ENCODE results near the gene SHANK2. TPM values are rescaled to one million over a fixed set of nuclear protein-coding genes. Genes with fewer than 3 reads are reported as not detected.

Gene SHANK2
- total and polyA plus RNA-seq, 10 of the 15 experiments (the other 5 are each of a cell fraction or from before 2014, with no cell fraction given), result 0.01 to 0.31 (median 0.10) TPM; not detected in 5

DNA sequence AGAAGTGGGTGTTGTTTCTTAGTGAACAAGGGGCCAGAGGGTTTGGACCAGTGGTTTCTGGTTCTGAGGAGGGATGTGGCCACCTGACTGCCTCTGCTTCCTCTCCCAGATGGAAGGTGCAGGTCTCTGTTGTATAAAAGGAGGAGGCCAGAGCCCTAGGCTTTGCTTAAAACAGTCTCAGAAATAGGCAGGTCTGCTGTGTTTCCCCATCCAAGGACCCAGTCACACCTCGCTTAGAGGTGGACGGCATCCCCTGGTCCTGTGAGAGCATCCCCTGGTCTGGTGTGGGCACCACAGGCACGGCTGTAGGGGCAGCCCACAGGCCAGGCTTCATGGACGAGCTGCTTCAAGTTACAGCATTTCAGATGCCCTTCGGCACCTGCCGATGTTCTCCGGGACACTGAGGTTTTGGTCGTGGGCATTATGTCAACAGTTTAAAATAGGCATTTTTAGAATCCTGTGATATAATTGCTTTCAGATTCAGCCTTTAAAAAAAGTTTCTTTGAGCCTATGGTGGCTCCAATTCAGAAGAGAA is 45.7 kb upstream of the SHANK2 start:
- ATAC-seq (no peak), FAIRE-seq (no peak), DNase-seq (ENCODE audit: low read depth, low spot score) (no peak)
- ChIA-PET SMC1A (ENCODE audit: uncharacterized antibody, unreplicated experiment) (no interaction called here), POLR2A (no interaction called here), RAD21 (ENCODE audit: unreplicated experiment) (no interaction called here), CTCF (no interaction called here)
- H3K27me3 ChIP-seq (replicated peaks in 1 of 2; ENCODE audit: control insufficient read depth in 2 of 2, insufficient read depth in 2 of 2, low read length in 1 of 2), result peaks cover 4 to 5% of the 10 kb centered on the region in 2 experiments; a peak in 1 of 4 replicates
- H4K20me1 ChIP-seq (ENCODE audit: control insufficient read depth, insufficient read depth), result no peaks in the 10 kb centered on the region
- TF ChIP-seq ZNF274 (IDR thresholded peaks at IDR 0.05; ENCODE audit: insufficient read depth, insufficient read length) (no peak), CHD4 (IDR thresholded peaks at IDR 0.05) (no peak), CBX3 (IDR thresholded peaks at IDR 0.05; ENCODE audit: borderline replicate concordance, low read depth) (no peak), RB1 (IDR thresholded peaks at IDR 0.05; ENCODE audit: borderline replicate concordance) (no peak), ETV6 (conservative IDR thresholded peaks at IDR 0.05 in 1 of 2, IDR thresholded peaks at IDR 0.05 in 1 of 2; ENCODE audit: borderline replicate concordance in 1 of 2, low read depth in 1 of 2) (no peak), WRNIP1 (IDR thresholded peaks at IDR 0.05; ENCODE audit: borderline replicate concordance, low read depth, low read length) (no peak), PAX5 (IDR thresholded peaks at IDR 0.05; ENCODE audit: borderline replicate concordance, low read depth, low read length) (no peak)
- TF ChIP-seq, protein P1, sequence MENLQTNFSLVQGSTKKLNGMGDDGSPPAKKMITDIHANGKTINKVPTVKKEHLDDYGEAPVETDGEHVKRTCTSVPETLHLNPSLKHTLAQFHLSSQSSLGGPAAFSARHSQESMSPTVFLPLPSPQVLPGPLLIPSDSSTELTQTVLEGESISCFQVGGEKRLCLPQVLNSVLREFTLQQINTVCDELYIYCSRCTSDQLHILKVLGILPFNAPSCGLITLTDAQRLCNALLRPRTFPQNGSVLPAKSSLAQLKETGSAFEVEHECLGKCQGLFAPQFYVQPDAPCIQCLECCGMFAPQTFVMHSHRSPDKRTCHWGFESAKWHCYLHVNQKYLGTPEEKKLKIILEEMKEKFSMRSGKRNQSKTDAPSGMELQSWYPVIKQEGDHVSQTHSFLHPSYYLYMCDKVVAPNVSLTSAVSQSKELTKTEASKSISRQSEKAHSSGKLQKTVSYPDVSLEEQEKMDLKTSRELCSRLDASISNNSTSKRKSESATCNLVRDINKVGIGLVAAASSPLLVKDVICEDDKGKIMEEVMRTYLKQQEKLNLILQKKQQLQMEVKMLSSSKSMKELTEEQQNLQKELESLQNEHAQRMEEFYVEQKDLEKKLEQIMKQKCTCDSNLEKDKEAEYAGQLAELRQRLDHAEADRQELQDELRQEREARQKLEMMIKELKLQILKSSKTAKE (IDR thresholded peaks at IDR 0.05; ENCODE audit: low read depth, poor library complexity, severe bottlenecking), result no peak
- TF ChIP-seq, protein P2, sequence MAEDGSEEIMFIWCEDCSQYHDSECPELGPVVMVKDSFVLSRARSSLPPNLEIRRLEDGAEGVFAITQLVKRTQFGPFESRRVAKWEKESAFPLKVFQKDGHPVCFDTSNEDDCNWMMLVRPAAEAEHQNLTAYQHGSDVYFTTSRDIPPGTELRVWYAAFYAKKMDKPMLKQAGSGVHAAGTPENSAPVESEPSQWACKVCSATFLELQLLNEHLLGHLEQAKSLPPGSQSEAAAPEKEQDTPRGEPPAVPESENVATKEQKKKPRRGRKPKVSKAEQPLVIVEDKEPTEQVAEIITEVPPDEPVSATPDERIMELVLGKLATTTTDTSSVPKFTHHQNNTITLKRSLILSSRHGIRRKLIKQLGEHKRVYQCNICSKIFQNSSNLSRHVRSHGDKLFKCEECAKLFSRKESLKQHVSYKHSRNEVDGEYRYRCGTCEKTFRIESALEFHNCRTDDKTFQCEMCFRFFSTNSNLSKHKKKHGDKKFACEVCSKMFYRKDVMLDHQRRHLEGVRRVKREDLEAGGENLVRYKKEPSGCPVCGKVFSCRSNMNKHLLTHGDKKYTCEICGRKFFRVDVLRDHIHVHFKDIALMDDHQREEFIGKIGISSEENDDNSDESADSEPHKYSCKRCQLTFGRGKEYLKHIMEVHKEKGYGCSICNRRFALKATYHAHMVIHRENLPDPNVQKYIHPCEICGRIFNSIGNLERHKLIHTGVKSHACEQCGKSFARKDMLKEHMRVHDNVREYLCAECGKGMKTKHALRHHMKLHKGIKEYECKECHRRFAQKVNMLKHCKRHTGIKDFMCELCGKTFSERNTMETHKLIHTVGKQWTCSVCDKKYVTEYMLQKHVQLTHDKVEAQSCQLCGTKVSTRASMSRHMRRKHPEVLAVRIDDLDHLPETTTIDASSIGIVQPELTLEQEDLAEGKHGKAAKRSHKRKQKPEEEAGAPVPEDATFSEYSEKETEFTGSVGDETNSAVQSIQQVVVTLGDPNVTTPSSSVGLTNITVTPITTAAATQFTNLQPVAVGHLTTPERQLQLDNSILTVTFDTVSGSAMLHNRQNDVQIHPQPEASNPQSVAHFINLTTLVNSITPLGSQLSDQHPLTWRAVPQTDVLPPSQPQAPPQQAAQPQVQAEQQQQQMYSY (CRISPR knock-in tag; IDR thresholded peaks at IDR 0.05), result no peak
- TF ChIP-seq, protein P3, sequence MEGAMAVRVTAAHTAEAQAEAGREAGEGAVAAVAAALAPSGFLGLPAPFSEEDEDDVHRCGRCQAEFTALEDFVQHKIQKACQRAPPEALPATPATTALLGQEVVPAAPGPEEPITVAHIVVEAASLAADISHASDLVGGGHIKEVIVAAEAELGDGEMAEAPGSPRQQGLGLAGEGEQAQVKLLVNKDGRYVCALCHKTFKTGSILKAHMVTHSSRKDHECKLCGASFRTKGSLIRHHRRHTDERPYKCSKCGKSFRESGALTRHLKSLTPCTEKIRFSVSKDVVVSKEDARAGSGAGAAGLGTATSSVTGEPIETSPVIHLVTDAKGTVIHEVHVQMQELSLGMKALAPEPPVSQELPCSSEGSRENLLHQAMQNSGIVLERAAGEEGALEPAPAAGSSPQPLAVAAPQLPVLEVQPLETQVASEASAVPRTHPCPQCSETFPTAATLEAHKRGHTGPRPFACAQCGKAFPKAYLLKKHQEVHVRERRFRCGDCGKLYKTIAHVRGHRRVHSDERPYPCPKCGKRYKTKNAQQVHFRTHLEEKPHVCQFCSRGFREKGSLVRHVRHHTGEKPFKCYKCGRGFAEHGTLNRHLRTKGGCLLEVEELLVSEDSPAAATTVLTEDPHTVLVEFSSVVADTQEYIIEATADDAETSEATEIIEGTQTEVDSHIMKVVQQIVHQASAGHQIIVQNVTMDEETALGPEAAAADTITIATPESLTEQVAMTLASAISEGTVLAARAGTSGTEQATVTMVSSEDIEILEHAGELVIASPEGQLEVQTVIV (IDR thresholded peaks at IDR 0.05; ENCODE audit: borderline replicate concordance, partially characterized antibody), result no peak
- H3K9me3 ChIP-seq (replicated peaks; ENCODE audit: control insufficient read depth, insufficient read depth, low read length), result no peaks in the 10 kb centered on the region
- intact Hi-C loops (cut with micrococcal nuclease; ENCODE audit: unreplicated experiment), result no loop called here
- no peak overlapping the region for H3K4me3 ChIP-seq
- H3K4me1 ChIP-seq (ENCODE audit: control insufficient read depth, insufficient read depth, low read length), result no peaks in the 10 kb centered on the region
- H3K36me3 ChIP-seq (ENCODE audit: control insufficient read depth in 2 of 2, insufficient read depth in 2 of 2, low read length in 1 of 2), result no peaks in the 10 kb centered on the region
- no peak overlapping the region for H3K9ac ChIP-seq (ENCODE audit: control insufficient read depth, insufficient read depth, low read length)
- WGBS (ENCODE audit: insufficient coverage, insufficient replicate concordance, low lambda C conversion rate, missing lambda C conversion rate), result 41% methylated on average over 8 of the region's 8 CpGs
- BruUV-seq (replicated peaks), result no TSS peak
- no peaks in the 10 kb centered on the region for H3K79me2 ChIP-seq (ENCODE audit: control insufficient read depth, insufficient read depth, low read length)
- H3K27ac ChIP-seq (ENCODE audit: control insufficient read depth, insufficient read depth), result no peak overlapping the region
- in situ Hi-C loops (cut with MboI), result no loop called here
- no peak overlapping the region for H2AFZ ChIP-seq (ENCODE audit: control insufficient read depth, low read depth, low read length)
- no peak overlapping the region for H3K4me2 ChIP-seq (ENCODE audit: control insufficient read depth, insufficient read depth)

Measured in GM12878 (cell line).